Ectodermal cell (in vitro differentiated cells): ENCODE measurements around the gene COL11A2.

Experiments used
- H3K27ac ChIP-seq: 2 replicates; pipeline ENCODE4 v1.7.0; 2013; ENCODE audit warnings: mild to moderate bottlenecking, low read depth, low read length; ENCODE audit not compliant: insufficient read depth, poor library complexity, severe bottlenecking
- H3K27me3 ChIP-seq: 2 replicates; pipeline ENCODE4 v1.7.0; 2013; ENCODE audit warnings: mild to moderate bottlenecking, low read length; ENCODE audit not compliant: insufficient read depth, control insufficient read depth, poor library complexity, severe bottlenecking
- H3K36me3 ChIP-seq: one replicate; pipeline ENCODE4 v1.7.0; 2013; ENCODE audit warnings: low read length; ENCODE audit not compliant: control insufficient read depth, insufficient read depth
- H3K4me1 ChIP-seq: one replicate; pipeline ENCODE4 v1.7.0; 2013; ENCODE audit warnings: low read length; ENCODE audit not compliant: control insufficient read depth, insufficient read depth
- H3K4me3 ChIP-seq: 2 replicates; pipeline ENCODE4 v1.7.0; 2013; ENCODE audit warnings: low read depth, low read length, control low read depth; ENCODE audit not compliant: insufficient read depth
- H3K9me3 ChIP-seq: 2 replicates; pipeline ENCODE4 v1.7.0; 2013; ENCODE audit warnings: mild to moderate bottlenecking, low read length, moderate library complexity; ENCODE audit not compliant: control insufficient read depth
- WGBS, 2 experiments: methylation state at CpG; one replicate each; pipeline ENCODE4 v1.1.7; 2013; ENCODE audit warnings: missing lambda C conversion rate in 2 of 2; 5-methylcytosine and 5-hydroxymethylcytosine counted together

Gene COL11A2

DNA sequence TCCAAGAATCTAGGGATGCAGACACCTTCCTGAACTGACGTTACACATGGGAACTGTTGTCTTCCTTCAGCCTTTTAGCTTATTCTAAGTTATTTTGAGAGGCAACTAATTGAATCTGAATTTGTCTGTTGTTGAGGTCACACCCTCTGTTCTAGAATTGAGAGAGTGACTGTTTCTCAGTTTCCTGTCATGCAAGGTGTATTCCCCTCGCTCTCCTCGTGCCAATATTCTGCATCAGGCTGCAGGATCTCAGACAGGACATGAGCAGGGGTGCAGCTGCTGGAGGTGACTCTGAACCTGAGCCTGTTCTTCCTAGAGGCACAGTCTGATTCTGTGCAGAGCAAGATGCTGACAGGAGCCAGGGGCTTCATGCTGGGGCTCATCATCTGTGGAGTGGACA lies 63.9 kb downstream of the COL11A2 start:
- Histone ChIP-seq H3K9me3 (no peaks in the 10 kb centered on the region), H3K36me3 (no peaks in the 10 kb centered on the region), H3K4me3 (no peak overlapping the region), H3K4me1 (peaks cover 15% of the 10 kb centered on the region), H3K27ac (peak overlapping the region; percentile 26), H3K27me3 (no peaks in the 10 kb centered on the region)
- WGBS, 2 experiments = 77 to 86% methylated on average over 3 of the region's 3 CpGs

DNA sequence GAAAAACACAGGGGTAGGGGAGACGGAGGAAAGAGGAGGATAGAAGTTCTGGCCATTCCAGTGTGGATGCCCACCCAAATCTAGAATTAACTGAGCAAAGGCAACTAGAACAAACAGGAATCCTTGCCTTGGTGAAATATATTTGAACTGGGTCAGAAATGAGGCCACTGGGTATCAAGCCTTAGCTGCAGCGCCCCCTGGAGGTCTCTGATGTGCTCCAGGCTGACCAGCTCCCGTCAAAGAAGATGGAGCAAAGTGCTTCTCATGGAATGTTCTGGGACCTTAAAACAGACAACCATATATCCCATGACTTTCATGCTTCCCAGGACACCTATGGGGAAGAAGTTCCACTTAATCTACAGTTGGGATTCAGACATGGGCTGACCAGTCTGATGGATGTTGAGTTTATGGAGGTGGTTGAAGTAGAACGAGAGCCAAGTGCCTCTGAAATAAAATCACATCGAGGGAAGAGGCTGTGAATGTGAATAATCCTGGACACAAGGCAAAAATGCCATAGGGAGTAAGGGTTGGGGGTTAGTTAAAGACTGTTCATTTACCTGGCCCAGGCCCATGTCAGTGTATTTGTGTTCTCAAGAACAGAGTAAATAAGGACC lies 66.1 kb downstream of the COL11A2 start:
- H3K4me1 ChIP-seq = peaks cover 15% of the 10 kb centered on the region
- no peaks in the 10 kb centered on the region for H3K27me3 ChIP-seq
- H3K36me3 ChIP-seq = no peaks in the 10 kb centered on the region
- no peak overlapping the region for H3K4me3 ChIP-seq
- 62 to 65% methylated on average over 5 of the region's 5 CpGs for WGBS, 2 experiments
- H3K9me3 ChIP-seq = no peaks in the 10 kb centered on the region
- H3K27ac ChIP-seq = no peak overlapping the region

DNA sequence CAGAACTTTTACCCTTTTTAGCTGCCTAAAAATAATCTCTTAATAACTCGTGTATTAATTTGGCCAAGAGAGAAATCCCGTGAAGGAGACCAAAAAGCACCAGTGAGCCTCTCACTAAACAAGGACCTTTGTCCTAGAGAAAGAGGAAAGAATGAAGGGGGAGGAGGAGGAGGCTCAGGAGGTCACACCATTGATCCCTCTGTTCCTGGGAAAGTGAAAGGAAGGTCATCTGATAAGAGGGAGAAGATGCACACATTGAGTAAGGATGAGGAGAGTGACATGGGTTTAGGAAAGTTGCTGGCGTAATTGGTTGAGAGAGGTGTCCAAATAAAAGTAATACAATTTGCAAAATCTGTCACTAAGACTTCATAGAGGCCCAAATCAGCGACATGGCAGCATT lies 67.3 kb downstream of the COL11A2 start:
- Histone ChIP-seq H3K36me3 (no peaks in the 10 kb centered on the region), H3K27me3 (no peaks in the 10 kb centered on the region), H3K4me1 (peaks cover 15% of the 10 kb centered on the region), H3K27ac (no peak overlapping the region), H3K9me3 (no peaks in the 10 kb centered on the region), H3K4me3 (no peak overlapping the region)
- WGBS, 2 experiments = 72 to 74% methylated on average over 4 of the region's 4 CpGs

DNA sequence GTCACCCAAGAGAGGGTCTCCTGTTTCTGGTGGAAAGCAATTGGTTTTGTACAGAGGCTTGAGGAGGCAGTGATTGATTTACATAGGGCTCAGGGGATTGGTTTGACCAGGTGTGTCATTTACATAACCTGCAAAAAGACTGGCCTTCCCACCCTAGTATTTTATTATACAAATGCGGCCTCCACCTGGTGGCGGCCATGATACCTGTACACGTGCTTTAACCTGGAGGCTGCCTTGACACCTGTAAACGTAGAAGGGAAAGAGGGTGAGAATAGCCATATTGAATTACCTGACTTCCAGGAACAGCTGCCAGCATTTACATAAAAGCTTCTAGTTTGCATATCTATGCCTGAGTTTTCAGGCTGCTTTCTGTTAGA lies 67.8 kb downstream of the COL11A2 start:
- 52 to 79% methylated on average over 4 of the region's 4 CpGs for WGBS, 2 experiments
- H3K27ac ChIP-seq = no peak overlapping the region
- no peaks in the 10 kb centered on the region for H3K36me3 ChIP-seq
- H3K27me3 ChIP-seq = no peaks in the 10 kb centered on the region
- no peak overlapping the region for H3K4me3 ChIP-seq
- H3K9me3 ChIP-seq = no peaks in the 10 kb centered on the region
- peaks cover 15% of the 10 kb centered on the region for H3K4me1 ChIP-seq

DNA sequence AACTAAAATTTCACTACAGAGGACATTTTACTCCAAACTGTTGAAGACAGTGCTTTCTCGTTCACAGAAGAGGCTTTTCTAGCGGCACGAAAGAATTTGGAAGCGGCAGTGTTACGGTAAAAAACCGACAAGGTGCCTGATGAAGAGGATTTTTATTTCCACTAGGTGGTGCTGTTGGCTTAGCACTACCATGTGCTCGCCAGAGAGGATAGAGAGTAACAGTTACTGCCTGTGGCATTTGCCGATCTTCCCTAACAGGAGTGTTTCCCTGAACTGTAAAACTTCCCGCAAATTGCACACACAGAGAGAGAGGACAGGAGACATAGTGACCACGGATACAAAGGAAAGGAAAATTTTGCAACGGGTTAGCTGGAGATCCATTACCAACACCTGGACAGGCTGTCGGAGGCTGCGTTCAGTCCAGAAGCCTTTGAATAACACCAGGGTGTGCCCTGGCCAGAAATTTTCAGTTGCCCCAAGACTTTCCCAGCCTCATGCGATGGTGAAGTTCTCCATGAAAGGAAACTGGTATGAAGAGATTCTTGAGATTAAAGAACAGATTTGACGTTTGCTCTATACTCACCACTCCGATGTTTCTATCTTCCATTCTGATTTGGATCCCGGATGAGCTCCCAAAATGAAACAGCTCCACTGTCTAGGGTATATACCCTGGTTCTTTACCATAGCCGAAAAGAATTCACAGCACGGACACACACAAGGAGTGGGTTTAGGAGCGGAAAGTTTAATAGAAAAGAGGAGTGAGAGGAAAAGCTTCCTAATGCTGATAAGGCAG lies 68.3 kb downstream of the COL11A2 start:
- Histone ChIP-seq H3K27ac (no peak overlapping the region), H3K4me3 (no peak overlapping the region), H3K9me3 (no peaks in the 10 kb centered on the region), H3K36me3 (no peaks in the 10 kb centered on the region), H3K4me1 (peaks cover 13% of the 10 kb centered on the region), H3K27me3 (no peaks in the 10 kb centered on the region)
- 79 to 80% methylated on average over 20 of the region's 20 CpGs for whole genome bisulfite sequencing, 2 experiments

DNA sequence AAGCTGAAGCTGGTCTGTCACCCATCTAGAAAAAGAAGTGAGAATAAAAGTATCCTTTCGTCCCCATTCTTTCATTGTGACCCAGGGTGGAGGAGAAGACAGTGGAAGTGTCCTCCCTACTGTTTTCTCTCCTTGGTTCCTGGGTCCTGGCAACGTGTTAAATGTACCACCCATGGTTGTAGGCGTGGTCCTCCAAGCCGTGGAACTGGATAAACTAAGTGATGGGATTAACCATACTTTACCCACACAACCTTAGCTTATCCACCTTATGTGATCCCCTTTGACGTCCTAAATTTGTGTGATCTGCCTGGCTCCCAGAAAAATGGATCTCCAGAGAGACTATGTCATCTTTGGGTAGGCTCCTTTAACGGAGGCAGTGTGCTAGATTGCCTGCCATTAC lies 69.1 kb downstream of the COL11A2 start:
- peaks cover 6% of the 10 kb centered on the region for H3K4me1 ChIP-seq
- no peaks in the 10 kb centered on the region for H3K36me3 ChIP-seq
- 91 to 92% methylated on average over 6 of the region's 6 CpGs for WGBS, 2 experiments
- H3K9me3 ChIP-seq = no peaks in the 10 kb centered on the region
- H3K4me3 ChIP-seq = no peak overlapping the region
- H3K27me3 ChIP-seq = peaks cover 2% of the 10 kb centered on the region
- H3K27ac ChIP-seq = no peak overlapping the region

DNA sequence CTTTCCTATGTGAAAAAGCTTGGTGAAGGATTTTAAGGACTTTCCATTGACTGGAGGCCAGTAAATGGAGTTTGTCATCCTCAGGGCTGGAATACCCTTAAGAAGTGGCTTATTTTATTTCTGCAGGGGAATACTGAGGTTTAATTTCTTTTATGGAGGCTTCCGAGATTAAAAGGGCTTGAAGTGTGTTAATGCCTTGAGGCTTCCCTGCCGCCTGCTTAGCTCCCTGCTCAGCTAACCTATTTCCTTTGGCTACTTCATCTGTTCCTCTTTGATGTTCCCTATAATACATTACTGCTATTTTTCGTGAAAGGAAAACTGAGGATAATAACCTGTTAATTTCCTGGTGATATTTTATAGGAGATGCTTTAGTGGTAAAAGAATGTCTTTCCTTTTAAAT lies 72.3 kb downstream of the COL11A2 start:
- 55 to 67% methylated on average over 3 of the region's 3 CpGs for WGBS, 2 experiments
- H3K4me3 ChIP-seq = no peak overlapping the region

DNA sequence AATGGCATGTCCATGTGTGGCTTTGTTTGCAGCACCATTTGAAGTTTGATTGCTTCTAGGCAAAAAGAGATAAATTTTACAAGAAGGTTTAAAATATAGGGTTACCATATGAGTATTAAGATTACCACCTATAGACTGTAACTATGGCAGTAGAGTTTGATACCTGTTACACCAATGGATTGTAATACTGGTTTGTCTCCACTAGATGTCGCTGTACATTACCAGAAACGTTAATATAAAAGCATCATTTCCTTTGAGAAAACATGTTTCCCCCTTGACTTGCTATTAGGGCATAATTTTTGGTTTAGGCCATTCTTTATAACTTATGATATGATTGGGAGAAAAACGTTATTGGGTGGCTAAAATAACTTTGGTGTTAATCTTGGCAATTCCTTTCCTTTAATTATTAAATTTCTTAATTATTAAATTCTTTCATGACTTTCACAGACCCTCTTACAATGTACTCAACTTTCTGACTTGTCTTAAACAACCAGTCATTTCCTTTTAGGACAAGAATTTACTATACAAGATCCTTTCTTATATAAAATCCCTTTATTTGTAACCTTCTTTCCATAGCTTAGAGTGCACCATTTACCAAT lies 73.6 kb downstream of the COL11A2 start:
- Histone ChIP-seq H3K4me1 (peaks cover 7% of the 10 kb centered on the region), H3K27ac (no peak overlapping the region), H3K4me3 (no peak overlapping the region), H3K9me3 (no peaks in the 10 kb centered on the region), H3K27me3 (peaks cover 24% of the 10 kb centered on the region), H3K36me3 (no peaks in the 10 kb centered on the region)
- WGBS, 2 experiments = 0% methylated on average over 3 of the region's 3 CpGs; no CpG with 5 or more reads in 1 of the 2 experiments

More for the DNA sequence above, 72.3 kb downstream of the COL11A2 start:
- H3K27me3 ChIP-seq = peaks cover 19% of the 10 kb centered on the region
- no peaks in the 10 kb centered on the region for H3K36me3 ChIP-seq
- H3K9me3 ChIP-seq = no peaks in the 10 kb centered on the region
- H3K4me1 ChIP-seq = peaks cover 9% of the 10 kb centered on the region
- H3K27ac ChIP-seq = no peak overlapping the region

DNA sequence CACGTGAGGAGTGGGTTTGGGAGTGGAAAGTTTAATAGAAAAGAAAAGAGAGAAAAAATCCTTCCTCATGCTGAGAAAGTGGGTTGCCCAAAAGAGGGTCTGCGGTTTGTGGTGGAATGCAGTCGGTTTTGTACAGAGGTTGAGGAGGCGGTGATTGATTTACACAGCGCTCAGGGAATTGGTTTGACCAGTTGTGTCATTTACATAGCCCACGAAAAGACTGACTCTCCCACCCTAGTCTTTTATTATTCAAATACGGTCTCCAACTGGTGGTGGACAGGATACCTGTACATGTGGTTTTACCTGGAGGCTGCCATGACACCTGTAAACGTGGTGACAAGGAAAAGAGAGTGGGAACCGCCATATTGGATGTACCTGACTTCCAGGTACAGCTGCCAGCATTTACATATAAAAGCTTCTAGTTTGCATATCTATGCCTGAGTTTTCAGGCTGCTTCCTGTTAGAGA lies 74.4 kb downstream of the COL11A2 start:
- Histone ChIP-seq H3K27me3 (peaks cover 24% of the 10 kb centered on the region), H3K9me3 (no peaks in the 10 kb centered on the region), H3K27ac (no peak overlapping the region), H3K4me3 (no peak overlapping the region), H3K4me1 (peaks cover 7% of the 10 kb centered on the region), H3K36me3 (no peaks in the 10 kb centered on the region)
- 26 to 29% methylated on average over 7 to 9 of the region's 9 CpGs for WGBS, 2 experiments
